GM18861 (cell line): ENCODE measurements around the gene MPC1.

ENCODE experiments used
- ATAC-seq: cut with Tn5 transposase; IDR thresholded peaks from one replicate; pipeline ENCODE4 v1.9.1; 2021; ENCODE audit not compliant: unreplicated experiment

Gene MPC1

GRCh38 chr6:166382933-166383801 is at the start of gene MPC1:
MPC1 (minus strand) TSS chr6:166382940; CDS start chr6:166382876, 64 bp downstream.
- peak; percentile 79 for ATAC-seq

GRCh38 chr6:166430269-166430668 is 47.5 kb upstream of the MPC1 start:
- ATAC-seq: no peak

- ATAC-seq: no peak
These were observed 41.7 kb upstream of the MPC1 start for GRCh38 chr6:166424431-166424830.

GRCh38 chr6:166423781-166424180 is 41.0 kb upstream of the MPC1 start:
- ATAC-seq: no peak

- ATAC-seq: no peak
These were observed 40.5 kb upstream of the MPC1 start for GRCh38 chr6:166423051-166423745.

- ATAC-seq: no peak
These were observed 39.6 kb upstream of the MPC1 start for GRCh38 chr6:166422201-166422940.

- ATAC-seq: no peak
These were observed 37.6 kb upstream of the MPC1 start for GRCh38 chr6:166420351-166420750.

GRCh38 chr6:166419717-166420116 is 37.0 kb upstream of the MPC1 start:
- ATAC-seq: peak; percentile 3

- ATAC-seq: peak; percentile 95
These were observed 36.5 kb upstream of the MPC1 start for GRCh38 chr6:166419286-166419685.

- ATAC-seq: no peak
These were observed 36.0 kb upstream of the MPC1 start for GRCh38 chr6:166418691-166419143.

- no peak for ATAC-seq
These were observed 34.5 kb upstream of the MPC1 start for GRCh38 chr6:166417285-166417691.

GRCh38 chr6:166415833-166416347 is 33.1 kb upstream of the MPC1 start:
- ATAC-seq: no peak

GRCh38 chr6:166415306-166415705 is 32.6 kb upstream of the MPC1 start:
- no peak for ATAC-seq

- no peak for ATAC-seq
These were observed 30.8 kb upstream of the MPC1 start for GRCh38 chr6:166413491-166413951.

- ATAC-seq: no peak
These were observed 30.2 kb upstream of the MPC1 start for GRCh38 chr6:166412911-166413384.

- ATAC-seq: no peak
These were observed 29.6 kb upstream of the MPC1 start for GRCh38 chr6:166412156-166412910.

GRCh38 chr6:166411721-166412151 is 29.0 kb upstream of the MPC1 start:
- ATAC-seq: no peak

- no peak for ATAC-seq
These were observed 28.5 kb upstream of the MPC1 start for GRCh38 chr6:166411271-166411670.

GRCh38 chr6:166410426-166410935 is 27.7 kb upstream of the MPC1 start:
- ATAC-seq: no peak
